Adrenal gland (tissue), 5 donors: ENCODE results near the gene FOXQ1.

Experiments
- POLR2A ChIP-seq, 2 donors: fragments of 450-650 bp; IDR thresholded peaks; one replicate each; pipeline ENCODE4 v1.6.1; 2017; ENCODE audit warnings: antibody characterized with exemption in 2 of 2, mild to moderate bottlenecking in 2 of 2, moderate library complexity in 1 of 2
- TF ChIP-seq, protein P1 (sequence below), 6 experiments: fragments of 450-650 bp in 4 of 6; fragments of 200-600 bp in 2 of 6; sonication (generic) in 1 of 6; IDR thresholded peaks; 1 replicate in 5 of 6; 2 replicates in 1 of 6; pipeline versions ENCODE4 v1.5.1 to v1.8.0; 2016 to 2021; ENCODE audit warnings: antibody characterized with exemption in 6 of 6, mild to moderate bottlenecking in 2 of 6, moderate library complexity in 1 of 6
- donor health status: DM: no; HTN: no; CAD: no.

DNA sequence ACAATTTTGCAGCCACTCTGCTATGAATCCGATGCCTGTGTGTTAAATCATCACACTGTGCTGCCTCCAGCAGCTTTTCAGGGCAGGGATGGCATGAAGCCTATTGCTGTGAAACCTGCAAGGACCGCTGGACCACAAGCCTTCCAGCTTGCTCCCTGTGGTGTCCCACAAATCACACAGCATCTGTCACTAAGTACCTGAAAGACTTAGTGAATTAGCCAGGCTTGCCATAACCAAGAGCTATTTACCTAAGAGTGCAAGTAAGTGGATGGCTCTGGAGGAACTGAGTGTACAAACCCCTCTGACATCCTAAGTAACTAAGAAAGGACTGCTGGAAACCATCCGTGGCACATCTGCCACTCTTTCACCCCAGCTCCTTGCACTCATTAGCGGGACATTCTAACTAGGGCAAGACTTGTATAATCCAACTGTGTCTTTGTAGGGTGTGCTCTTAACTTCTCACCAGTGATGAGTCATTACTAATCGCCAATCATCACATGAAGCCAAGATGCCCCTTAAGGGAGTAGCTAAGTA is 34.7 kb downstream of the FOXQ1 start:
- TF ChIP-seq, protein P1, sequence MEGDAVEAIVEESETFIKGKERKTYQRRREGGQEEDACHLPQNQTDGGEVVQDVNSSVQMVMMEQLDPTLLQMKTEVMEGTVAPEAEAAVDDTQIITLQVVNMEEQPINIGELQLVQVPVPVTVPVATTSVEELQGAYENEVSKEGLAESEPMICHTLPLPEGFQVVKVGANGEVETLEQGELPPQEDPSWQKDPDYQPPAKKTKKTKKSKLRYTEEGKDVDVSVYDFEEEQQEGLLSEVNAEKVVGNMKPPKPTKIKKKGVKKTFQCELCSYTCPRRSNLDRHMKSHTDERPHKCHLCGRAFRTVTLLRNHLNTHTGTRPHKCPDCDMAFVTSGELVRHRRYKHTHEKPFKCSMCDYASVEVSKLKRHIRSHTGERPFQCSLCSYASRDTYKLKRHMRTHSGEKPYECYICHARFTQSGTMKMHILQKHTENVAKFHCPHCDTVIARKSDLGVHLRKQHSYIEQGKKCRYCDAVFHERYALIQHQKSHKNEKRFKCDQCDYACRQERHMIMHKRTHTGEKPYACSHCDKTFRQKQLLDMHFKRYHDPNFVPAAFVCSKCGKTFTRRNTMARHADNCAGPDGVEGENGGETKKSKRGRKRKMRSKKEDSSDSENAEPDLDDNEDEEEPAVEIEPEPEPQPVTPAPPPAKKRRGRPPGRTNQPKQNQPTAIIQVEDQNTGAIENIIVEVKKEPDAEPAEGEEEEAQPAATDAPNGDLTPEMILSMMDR (IDR thresholded peaks at IDR 0.05) = no peak
- no peak for TF ChIP-seq POLR2A (IDR thresholded peaks at IDR 0.05)
